KMS-11 (cell line): ENCODE measurements around the gene INPP4A.

Source experiments
- H2AFZ ChIP-seq: fragments of 200-600 bp; sonication (generic); 2 replicates; pipeline ENCODE4 v1.6.1; 2016; ENCODE audit warnings: antibody characterized with exemption, mixed run types, low read depth
- H3K27ac ChIP-seq: fragments of 200-600 bp; sonication (generic); 2 replicates; pipeline ENCODE4 v1.6.1; 2016; ENCODE audit warnings: mild to moderate bottlenecking, mixed run types
- H3K27me3 ChIP-seq: fragments of 200-600 bp; sonication (generic); 2 replicates; pipeline ENCODE4 v1.6.1; 2017; ENCODE audit warnings: mild to moderate bottlenecking, low read depth, mixed run types, moderate library complexity; ENCODE audit not compliant: insufficient read depth
- H3K36me3 ChIP-seq: fragments of 200-600 bp; sonication (generic); 2 replicates; pipeline ENCODE4 v1.6.1; 2017; ENCODE audit warnings: mild to moderate bottlenecking, mixed run types; ENCODE audit not compliant: insufficient read depth
- H3K4me1 ChIP-seq: fragments of 200-600 bp; sonication (generic); 2 replicates; pipeline ENCODE4 v1.6.1; 2016; ENCODE audit warnings: mild to moderate bottlenecking, low read depth, mixed run types; ENCODE audit not compliant: poor library complexity, severe bottlenecking
- H3K4me2 ChIP-seq: fragments of 200-600 bp; sonication (generic); 2 replicates; pipeline ENCODE4 v1.7.0; 2016; ENCODE audit warnings: mild to moderate bottlenecking, mixed run types
- H3K4me3 ChIP-seq: fragments of 200-600 bp; sonication (generic); IDR thresholded peaks from 2 replicates; pipeline ENCODE4 v1.6.1; 2017; ENCODE audit warnings: low read depth, low read length, mixed read lengths; ENCODE audit not compliant: insufficient read depth
- H3K79me2 ChIP-seq: fragments of 200-600 bp; sonication (generic); 2 replicates; pipeline ENCODE4 v1.6.1; 2016; ENCODE audit warnings: low read depth, mixed run types; ENCODE audit not compliant: insufficient read depth
- H3K9ac ChIP-seq: fragments of 200-600 bp; sonication (generic); 2 replicates; pipeline ENCODE4 v1.6.1; 2016; ENCODE audit warnings: mild to moderate bottlenecking, mixed run types
- H4K20me1 ChIP-seq: fragments of 200-600 bp; sonication (generic); 2 replicates; pipeline ENCODE4 v1.6.1; 2016; ENCODE audit warnings: mild to moderate bottlenecking, mixed run types; ENCODE audit not compliant: insufficient read depth
- TF ChIP-seq, protein P1 (sequence below): fragments of 200-600 bp; sonication (generic); conservative IDR thresholded peaks from 2 replicates; pipeline ENCODE4 v1.6.1; 2017; ENCODE audit warnings: low read depth, mild to moderate bottlenecking, antibody characterized with exemption, low read length, moderate library complexity, mixed read lengths

Gene INPP4A

DNA sequence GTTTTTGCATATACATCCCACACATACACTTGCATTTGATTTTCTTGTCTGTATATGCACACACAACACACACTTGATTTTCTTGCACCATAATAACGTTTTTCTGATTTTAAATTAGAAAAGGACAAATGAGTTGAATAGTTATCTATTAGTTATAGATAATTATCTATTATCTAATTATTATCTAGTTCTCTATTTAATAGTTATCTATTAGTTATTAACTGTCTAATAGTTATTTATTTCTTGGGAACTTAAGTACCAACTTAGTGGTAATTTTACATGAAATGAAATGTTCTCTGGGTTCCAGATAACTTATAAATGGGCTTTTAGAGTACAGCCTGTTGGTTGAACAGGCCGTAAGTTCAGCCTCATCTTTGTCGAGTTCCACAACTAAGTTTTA lies 23.0 kb downstream of the INPP4A start:
- Histone ChIP-seq H2AFZ (no peak overlapping the region), H3K79me2 (peaks cover 68% of the 10 kb centered on the region), H3K9ac (no peak overlapping the region), H4K20me1 (no peaks in the 10 kb centered on the region), H3K36me3 (no peaks in the 10 kb centered on the region), H3K4me1 (peaks cover 99% of the 10 kb centered on the region), H3K4me3 (no peak overlapping the region), H3K4me2 (peak overlapping the region; percentile 94; the same call in 1 of the 2 replicates), H3K27ac (peak overlapping the region; percentile 97; the same call in 1 of the 2 replicates), H3K27me3 (no peaks in the 10 kb centered on the region)
- TF ChIP-seq, protein P1, sequence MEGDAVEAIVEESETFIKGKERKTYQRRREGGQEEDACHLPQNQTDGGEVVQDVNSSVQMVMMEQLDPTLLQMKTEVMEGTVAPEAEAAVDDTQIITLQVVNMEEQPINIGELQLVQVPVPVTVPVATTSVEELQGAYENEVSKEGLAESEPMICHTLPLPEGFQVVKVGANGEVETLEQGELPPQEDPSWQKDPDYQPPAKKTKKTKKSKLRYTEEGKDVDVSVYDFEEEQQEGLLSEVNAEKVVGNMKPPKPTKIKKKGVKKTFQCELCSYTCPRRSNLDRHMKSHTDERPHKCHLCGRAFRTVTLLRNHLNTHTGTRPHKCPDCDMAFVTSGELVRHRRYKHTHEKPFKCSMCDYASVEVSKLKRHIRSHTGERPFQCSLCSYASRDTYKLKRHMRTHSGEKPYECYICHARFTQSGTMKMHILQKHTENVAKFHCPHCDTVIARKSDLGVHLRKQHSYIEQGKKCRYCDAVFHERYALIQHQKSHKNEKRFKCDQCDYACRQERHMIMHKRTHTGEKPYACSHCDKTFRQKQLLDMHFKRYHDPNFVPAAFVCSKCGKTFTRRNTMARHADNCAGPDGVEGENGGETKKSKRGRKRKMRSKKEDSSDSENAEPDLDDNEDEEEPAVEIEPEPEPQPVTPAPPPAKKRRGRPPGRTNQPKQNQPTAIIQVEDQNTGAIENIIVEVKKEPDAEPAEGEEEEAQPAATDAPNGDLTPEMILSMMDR: no peak

DNA sequence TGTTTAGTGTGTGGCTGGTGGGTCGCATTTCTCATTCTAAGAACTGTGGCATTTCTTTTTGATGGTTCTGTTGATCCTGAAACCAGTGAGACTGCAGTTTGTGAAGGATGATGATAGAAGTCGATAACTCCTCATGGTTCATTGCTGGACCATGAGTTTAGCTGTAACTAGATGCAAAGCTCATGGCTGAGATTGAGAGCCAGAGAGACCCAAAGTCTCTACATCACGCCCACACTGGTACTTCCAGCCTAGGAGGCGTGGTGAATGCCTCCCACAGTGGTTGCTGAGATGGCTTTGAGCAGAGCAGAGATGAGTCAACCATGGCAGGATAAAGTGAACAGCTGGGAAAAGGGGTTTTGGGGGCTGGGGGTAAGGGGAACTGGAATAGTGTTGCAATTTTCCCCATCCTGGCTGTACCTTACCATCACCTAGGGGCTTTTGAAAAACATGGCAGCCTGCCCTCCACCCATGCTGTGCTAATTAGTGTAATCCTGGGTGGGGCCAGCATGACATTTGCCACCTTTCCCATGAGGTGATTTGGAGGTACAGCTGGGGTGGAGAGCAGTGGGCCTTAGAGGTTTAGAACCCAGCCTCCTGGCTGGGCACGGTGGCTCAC lies 24.1 kb downstream of the INPP4A start:
- Histone ChIP-seq H3K9ac (0 out of 2 replicates have a peak overlapping the region, but pooled peaks have one; percentile 9), H4K20me1 (no peaks in the 10 kb centered on the region), H3K79me2 (peaks cover 75% of the 10 kb centered on the region)

DNA sequence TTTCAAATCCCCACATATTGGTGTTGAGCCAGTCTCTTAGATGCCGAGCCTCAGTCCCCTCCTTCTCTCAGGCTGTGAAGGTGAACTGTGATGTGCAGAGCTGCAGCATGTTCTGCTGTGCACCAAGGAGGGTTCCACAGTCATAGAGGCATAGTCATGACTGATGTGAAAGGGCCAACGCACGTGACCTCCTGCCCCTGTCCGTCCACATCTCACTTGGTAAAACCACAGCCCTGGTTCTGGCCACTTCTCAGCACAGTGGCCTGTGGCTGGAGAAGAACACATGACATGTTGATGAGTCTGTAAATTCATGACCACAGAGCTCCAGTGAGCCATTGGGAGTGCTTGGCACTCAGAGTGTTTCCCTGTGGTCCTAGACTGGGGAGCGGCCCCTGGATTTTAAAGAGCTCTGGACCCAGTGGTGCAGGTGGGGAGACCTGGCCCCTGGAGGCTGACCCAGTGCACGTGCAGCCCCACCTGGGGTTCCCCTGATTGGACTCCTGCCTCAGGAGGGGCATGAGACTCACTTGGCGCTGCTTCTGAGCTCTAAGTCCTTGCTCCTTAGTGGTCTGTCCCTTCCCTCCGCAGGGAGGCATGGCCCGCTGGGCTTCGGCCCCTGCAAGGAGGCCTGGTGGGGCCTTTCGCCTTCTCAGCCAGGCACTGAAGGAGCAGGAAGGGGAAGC lies 25.3 kb downstream of the INPP4A start:
- Histone ChIP-seq H3K4me3 (no peak overlapping the region), H3K4me1 (peaks cover 100% of the 10 kb centered on the region), H3K9ac (no peak overlapping the region; the same call in 1 of the 2 replicates), H3K36me3 (no peaks in the 10 kb centered on the region), H3K79me2 (peaks cover 88% of the 10 kb centered on the region), H3K27ac (peak overlapping the region; percentile 86), H4K20me1 (no peaks in the 10 kb centered on the region), H2AFZ (no peak overlapping the region), H3K4me2 (peak overlapping the region; percentile 94), H3K27me3 (no peaks in the 10 kb centered on the region)
- TF ChIP-seq, protein P1: no peak

More for the DNA sequence above, 24.1 kb downstream of the INPP4A start:
- Histone ChIP-seq H3K4me2 (peak overlapping the region; percentile 94), H3K36me3 (no peaks in the 10 kb centered on the region), H3K27me3 (no peaks in the 10 kb centered on the region), H3K4me3 (no peak overlapping the region), H3K4me1 (peaks cover 100% of the 10 kb centered on the region), H2AFZ (no peak overlapping the region), H3K27ac (peak overlapping the region; percentile 62; the same call in 1 of the 2 replicates)
- TF ChIP-seq, protein P1: no peak

DNA sequence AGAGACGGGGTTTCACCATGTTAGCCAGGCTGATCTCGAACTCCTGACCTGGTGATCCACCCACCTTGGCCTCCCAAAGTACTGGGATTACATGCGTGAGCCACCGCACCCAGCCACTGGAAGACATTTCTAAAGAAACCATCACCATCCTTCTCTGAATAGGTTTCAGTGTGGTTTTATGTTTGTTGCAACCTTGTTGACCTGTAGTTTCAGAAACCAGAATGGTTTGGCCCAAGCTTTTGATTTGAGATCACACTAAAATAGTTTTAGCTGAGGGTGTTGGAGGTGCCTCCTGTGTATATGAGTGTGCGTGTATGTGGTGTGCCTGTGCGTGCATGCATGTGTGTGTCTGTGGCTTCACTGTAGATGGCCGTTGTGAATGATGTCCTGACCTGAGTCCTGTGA lies 26.2 kb downstream of the INPP4A start:
- Histone ChIP-seq H3K27ac (peak overlapping the region; percentile 86), H3K4me2 (peak overlapping the region; percentile 94), H3K27me3 (no peaks in the 10 kb centered on the region), H2AFZ (no peak overlapping the region), H4K20me1 (no peaks in the 10 kb centered on the region), H3K9ac (no peak overlapping the region; the same call in 1 of the 2 replicates), H3K4me1 (peaks cover 100% of the 10 kb centered on the region), H3K36me3 (no peaks in the 10 kb centered on the region), H3K79me2 (peaks cover 95% of the 10 kb centered on the region), H3K4me3 (no peak overlapping the region)
- TF ChIP-seq, protein P1: no peak
